ENCODE data around the gene ILRUN. TPM values are rescaled to one million over a fixed set of nuclear protein-coding genes. Genes with fewer than 3 reads are reported as not detected.

Gene ILRUN
- total RNA-seq, 4 donors from 2014 or later, result 52.8 to 82.3 (median 73.9) TPM

DNA sequence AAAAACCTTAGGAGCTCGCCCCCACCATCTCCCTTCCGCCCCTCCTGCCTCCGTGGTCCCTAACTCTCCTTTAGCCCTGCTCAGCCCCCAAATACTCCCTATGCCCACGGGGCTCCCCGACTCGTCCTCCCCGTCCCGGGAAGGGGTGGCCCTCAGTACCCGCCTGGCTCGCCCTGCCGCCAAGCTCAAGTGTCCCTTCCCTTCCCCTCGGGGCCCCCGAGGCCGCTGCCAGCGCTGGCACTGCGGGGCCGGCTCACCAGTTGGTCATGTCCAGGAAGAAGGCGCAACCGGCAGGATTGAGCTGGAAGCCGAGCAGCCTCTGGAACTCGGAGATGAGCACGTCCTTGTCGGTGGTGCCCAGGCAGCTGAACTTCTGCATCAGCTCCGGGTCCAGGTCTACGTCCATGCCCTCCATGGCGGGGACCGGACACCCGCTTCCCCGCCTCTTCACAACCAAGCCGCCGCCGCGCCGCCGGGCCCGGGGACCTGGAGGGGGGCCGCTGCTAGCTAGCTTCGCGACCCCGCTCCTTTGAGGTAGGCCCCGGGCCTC is 303 bp downstream of the ILRUN start:
- H3K9me3 ChIP-seq, result no peaks in the 10 kb centered on the region
- TF ChIP-seq, protein P1, sequence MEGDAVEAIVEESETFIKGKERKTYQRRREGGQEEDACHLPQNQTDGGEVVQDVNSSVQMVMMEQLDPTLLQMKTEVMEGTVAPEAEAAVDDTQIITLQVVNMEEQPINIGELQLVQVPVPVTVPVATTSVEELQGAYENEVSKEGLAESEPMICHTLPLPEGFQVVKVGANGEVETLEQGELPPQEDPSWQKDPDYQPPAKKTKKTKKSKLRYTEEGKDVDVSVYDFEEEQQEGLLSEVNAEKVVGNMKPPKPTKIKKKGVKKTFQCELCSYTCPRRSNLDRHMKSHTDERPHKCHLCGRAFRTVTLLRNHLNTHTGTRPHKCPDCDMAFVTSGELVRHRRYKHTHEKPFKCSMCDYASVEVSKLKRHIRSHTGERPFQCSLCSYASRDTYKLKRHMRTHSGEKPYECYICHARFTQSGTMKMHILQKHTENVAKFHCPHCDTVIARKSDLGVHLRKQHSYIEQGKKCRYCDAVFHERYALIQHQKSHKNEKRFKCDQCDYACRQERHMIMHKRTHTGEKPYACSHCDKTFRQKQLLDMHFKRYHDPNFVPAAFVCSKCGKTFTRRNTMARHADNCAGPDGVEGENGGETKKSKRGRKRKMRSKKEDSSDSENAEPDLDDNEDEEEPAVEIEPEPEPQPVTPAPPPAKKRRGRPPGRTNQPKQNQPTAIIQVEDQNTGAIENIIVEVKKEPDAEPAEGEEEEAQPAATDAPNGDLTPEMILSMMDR (IDR thresholded peaks at IDR 0.05), result no peak
- no peak for TF ChIP-seq POLR2A (IDR thresholded peaks at IDR 0.05)
- peaks cover 0 to 23% (median 10%) of the 10 kb centered on the region in 4 donors for H3K4me1 ChIP-seq
- no peaks in the 10 kb centered on the region for H3K36me3 ChIP-seq
- peak overlapping the region; percentile 62 to 94 (median 75) for H3K4me3 ChIP-seq
- DNase-seq, result no peak
- H3K27me3 ChIP-seq, result no peaks in the 10 kb centered on the region
- peak overlapping the region; percentile 84 to 97 (median 89) for H3K27ac ChIP-seq

DNA sequence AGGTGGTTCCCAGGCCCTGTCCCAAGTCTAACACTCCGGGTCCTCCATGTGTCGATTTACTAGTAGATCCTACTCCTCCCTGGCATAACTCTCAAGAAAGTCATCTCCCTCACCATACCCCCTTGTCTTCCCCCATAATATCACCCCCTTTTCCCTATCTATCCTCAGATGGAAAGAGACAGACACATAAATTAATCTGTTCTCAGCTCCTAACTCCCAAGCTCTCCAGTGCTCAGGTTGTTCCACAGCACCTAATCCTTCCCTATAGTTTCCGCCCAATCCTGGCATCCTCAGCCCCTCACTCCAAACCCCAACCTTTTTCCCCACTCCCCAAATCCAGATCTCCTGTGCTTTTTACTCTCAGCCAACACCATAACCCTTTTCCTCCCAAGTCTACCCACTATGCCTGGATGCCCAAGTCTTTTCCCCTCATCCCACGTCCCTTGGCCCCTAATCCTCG is 808 bp downstream of the ILRUN start:
- no peaks in the 10 kb centered on the region for H3K36me3 ChIP-seq
- DNase-seq, result no peak
- TF ChIP-seq, protein P1 (IDR thresholded peaks at IDR 0.05), result no peak
- no peak for TF ChIP-seq POLR2A (IDR thresholded peaks at IDR 0.05)
- peak overlapping the region; percentile 62 to 94 (median 75) for H3K4me3 ChIP-seq
- H3K9me3 ChIP-seq, result no peaks in the 10 kb centered on the region
- H3K27me3 ChIP-seq, result no peaks in the 10 kb centered on the region
- peak overlapping the region; percentile 84 to 97 (median 89) for H3K27ac ChIP-seq
- peaks cover 0 to 23% (median 10%) of the 10 kb centered on the region in 4 donors for H3K4me1 ChIP-seq

DNA sequence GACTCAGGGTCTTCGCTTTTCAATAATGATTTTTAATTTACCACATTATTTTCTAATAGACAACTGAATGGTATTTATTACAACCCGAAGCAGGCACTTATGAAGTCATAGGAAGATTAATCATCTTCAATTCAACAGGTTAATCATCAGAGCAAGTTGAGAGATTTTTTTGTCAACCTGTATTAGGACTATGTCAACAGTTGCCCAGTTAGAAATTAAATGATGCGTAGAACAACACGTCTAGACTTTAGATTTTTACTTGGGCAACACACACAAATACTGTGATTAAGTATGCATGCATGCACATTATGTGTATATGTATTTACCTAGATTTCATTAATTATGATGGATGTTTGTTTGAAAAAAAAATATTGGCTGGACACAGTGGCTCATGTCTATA is 4.3 kb downstream of the ILRUN start:
- H3K9me3 ChIP-seq, result no peaks in the 10 kb centered on the region
- DNase-seq, result no peak
- H3K4me3 ChIP-seq, result no peak overlapping the region
- TF ChIP-seq, protein P1 (IDR thresholded peaks at IDR 0.05), result no peak
- no peak for TF ChIP-seq POLR2A (IDR thresholded peaks at IDR 0.05)
- no peaks in the 10 kb centered on the region for H3K27me3 ChIP-seq
- H3K4me1 ChIP-seq, result peaks cover 0 to 23% (median 10%) of the 10 kb centered on the region in 4 donors
- no peak overlapping the region for H3K27ac ChIP-seq
- no peaks in the 10 kb centered on the region for H3K36me3 ChIP-seq

DNA sequence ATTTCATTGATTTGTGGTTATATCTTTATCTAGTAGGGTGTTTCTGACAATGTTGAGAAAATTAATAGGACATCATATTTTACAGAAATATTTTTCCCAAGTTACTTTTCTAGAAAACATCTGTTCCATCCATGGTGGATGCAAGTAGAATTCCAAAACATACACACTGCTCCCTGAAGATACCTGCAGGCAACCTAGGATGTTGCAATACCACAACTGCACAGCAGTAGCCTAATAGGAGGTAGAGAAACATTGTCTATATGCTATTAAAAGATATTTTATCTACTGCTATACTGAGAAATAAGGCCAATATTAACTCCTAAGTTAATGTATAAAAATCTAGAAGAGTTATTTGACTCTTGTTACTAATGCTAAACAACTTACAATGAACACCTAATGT is 6.8 kb downstream of the ILRUN start:
- Histone ChIP-seq H3K4me1 (peaks cover 0 to 15% (median 8%) of the 10 kb centered on the region in 4 donors), H3K36me3 (no peaks in the 10 kb centered on the region), H3K27ac (no peak overlapping the region), H3K9me3 (no peaks in the 10 kb centered on the region), H3K27me3 (no peaks in the 10 kb centered on the region), H3K4me3 (no peak overlapping the region)
- TF ChIP-seq, protein P1 (IDR thresholded peaks at IDR 0.05), result no peak
- TF ChIP-seq POLR2A (IDR thresholded peaks at IDR 0.05), result no peak
- no peak for DNase-seq

DNA sequence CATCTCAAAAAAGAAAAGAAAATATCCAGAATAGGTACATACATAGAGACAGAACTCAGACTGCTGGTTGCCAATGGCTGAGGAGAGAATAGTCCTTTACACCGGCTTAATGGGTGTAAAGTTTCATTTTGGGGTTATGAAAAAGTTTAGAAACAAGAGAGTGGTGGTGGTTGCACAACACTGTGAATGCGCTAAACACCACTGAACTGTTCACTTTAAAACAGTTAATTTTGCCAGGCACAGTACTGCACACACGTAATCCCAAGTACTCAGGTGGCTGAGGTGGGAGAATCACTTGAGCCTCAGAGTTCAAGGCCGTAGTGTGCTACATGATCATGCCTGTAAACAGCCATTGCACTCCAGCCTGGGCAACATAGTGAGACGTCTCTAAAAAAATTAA is 7.6 kb downstream of the ILRUN start:
- H3K27ac ChIP-seq, result no peak overlapping the region
- H3K36me3 ChIP-seq, result no peaks in the 10 kb centered on the region
- TF ChIP-seq, protein P1 (IDR thresholded peaks at IDR 0.05), result no peak
- TF ChIP-seq POLR2A (IDR thresholded peaks at IDR 0.05), result no peak
- H3K4me3 ChIP-seq, result no peak overlapping the region
- H3K4me1 ChIP-seq, result peaks cover 0 to 7% (median 4%) of the 10 kb centered on the region in 4 donors
- DNase-seq, result no peak
- H3K27me3 ChIP-seq, result no peaks in the 10 kb centered on the region
- H3K9me3 ChIP-seq, result no peaks in the 10 kb centered on the region
